IMR-90 (cell line): ENCODE measurements around the gene LAMA4. TPM values are rescaled to one million over a fixed set of nuclear protein-coding genes. Genes with fewer than 3 reads are reported as not detected.

Experiments
- ATAC-seq: fragments of 200-7000 bp; cut with Tn5 transposase; 2 replicates; pipeline ENCODE4 v1.9.1; 2020; ENCODE audit warnings: low read depth, mild to moderate bottlenecking, moderate library complexity
- BruUV-seq: library from RNA; stranded (reverse); fragments of 400-500 nt; replicated peaks from 2 replicates; lab custom pipeline; 2021; lab: Mats Ljungman, UMichigan
- CTCF ChIA-PET: fragments of 300-600 bp; formaldehyde crosslinking; extraction: SDS; loops from one replicate; lab custom pipeline; 2021; ENCODE audit warnings: antibody characterized with exemption; lab: Yijun Ruan, JAX
- POLR2A ChIA-PET: fragments of 300-600 bp; sonication (Branson Sonifier 250); formaldehyde crosslinking; loops from one replicate; lab custom pipeline; 2022; ENCODE audit warnings: antibody characterized with exemption; ENCODE audit not compliant: unreplicated experiment; lab: Charles Lee
- DNase-seq: peaks from one replicate; pipeline ENCODE4 v3.0.0; 2013
- H2AFZ ChIP-seq: replicated peaks from 2 replicates; pipeline ENCODE3; 2013; ENCODE audit warnings: low read length, mild to moderate bottlenecking; ENCODE audit not compliant: poor library complexity
- H2AK5ac ChIP-seq: 2 replicates; pipeline ENCODE4 v1.6.1; 2013; ENCODE audit warnings: low read depth, low read length, inconsistent platforms
- H2AK9ac ChIP-seq: replicated peaks from 2 replicates; pipeline ENCODE3; 2013; ENCODE audit warnings: mild to moderate bottlenecking, low read depth, low read length, moderate library complexity; ENCODE audit not compliant: poor library complexity
- H2BK120ac ChIP-seq: 2 replicates; pipeline ENCODE4 v1.6.1; 2013; ENCODE audit warnings: low read depth, low read length, inconsistent platforms
- H2BK15ac ChIP-seq: 3 replicates; pipeline ENCODE4 v1.6.1; 2013; ENCODE audit warnings: low read depth, low read length, inconsistent platforms
- H2BK20ac ChIP-seq: 2 replicates; pipeline ENCODE4 v1.6.1; 2013; ENCODE audit warnings: low read depth, mild to moderate bottlenecking, inconsistent platforms, low read length, moderate library complexity
- H2BK5ac ChIP-seq: 2 replicates; pipeline ENCODE4 v1.6.1; 2013; ENCODE audit warnings: mild to moderate bottlenecking, low read depth, low read length, inconsistent platforms; ENCODE audit not compliant: poor library complexity, severe bottlenecking
- H3K14ac ChIP-seq: replicated peaks from 2 replicates; pipeline ENCODE4 v1.6.1; 2013; ENCODE audit warnings: low read depth, low read length, inconsistent platforms
- H3K18ac ChIP-seq: 2 replicates; pipeline ENCODE4 v1.6.1; 2013; ENCODE audit warnings: low read depth, low read length, control low read depth
- H3K23ac ChIP-seq: 2 replicates; pipeline ENCODE4 v1.6.1; 2013; ENCODE audit warnings: low read depth, low read length, inconsistent platforms
- H3K27ac ChIP-seq: 2 replicates; pipeline ENCODE4 v1.5.1; 2013; ENCODE audit warnings: mild to moderate bottlenecking, control low read depth, low read length; ENCODE audit not compliant: insufficient read depth
- H3K27me3 ChIP-seq: 2 replicates; pipeline ENCODE4 v1.6.1; 2013; ENCODE audit warnings: low read length; ENCODE audit not compliant: control insufficient read depth, insufficient read depth
- H3K36me3 ChIP-seq: 2 replicates; pipeline ENCODE4 v1.6.1; 2013; ENCODE audit warnings: low read length, mixed read lengths; ENCODE audit not compliant: control insufficient read depth, insufficient read depth
- H3K4ac ChIP-seq: 2 replicates; pipeline ENCODE4 v1.6.1; 2013; ENCODE audit warnings: low read depth, low read length, inconsistent platforms
- H3K4me1 ChIP-seq: 2 replicates; pipeline ENCODE4 v1.6.1; 2013; ENCODE audit warnings: low read length, mixed read lengths; ENCODE audit not compliant: control insufficient read depth, insufficient read depth
- H3K4me2 ChIP-seq: 2 replicates; pipeline ENCODE4 v1.6.1; 2013; ENCODE audit warnings: low read depth, mild to moderate bottlenecking, control low read depth, low read length, moderate library complexity
- H3K4me3 ChIP-seq: 2 replicates; pipeline ENCODE4 v1.5.1; 2013; ENCODE audit warnings: low read depth, mild to moderate bottlenecking, control low read depth, low read length, moderate library complexity; ENCODE audit not compliant: insufficient read depth
- H3K56ac ChIP-seq: 2 replicates; pipeline ENCODE4 v1.6.1; 2013; ENCODE audit warnings: low read length, inconsistent platforms; ENCODE audit not compliant: insufficient read depth; ENCODE audit errors: extremely low read depth
- H3K79me1 ChIP-seq, 2 experiments: 2 replicates each; pipeline ENCODE4 v1.6.1; 2013; ENCODE audit warnings: low read length in 2 of 2, inconsistent platforms in 1 of 2, low read depth in 1 of 2
- H3K9ac ChIP-seq: 2 replicates; pipeline ENCODE4 v1.6.1; 2013; ENCODE audit warnings: low read depth, low read length, control low read depth
- H3K9me1 ChIP-seq: 2 replicates; pipeline ENCODE4 v1.6.1; 2013; ENCODE audit warnings: low read length, inconsistent platforms; ENCODE audit not compliant: insufficient read depth
- H3K9me3 ChIP-seq: 2 replicates; pipeline ENCODE4 v1.6.1; 2013; ENCODE audit warnings: low read length; ENCODE audit not compliant: control insufficient read depth, insufficient read depth
- H4K20me1 ChIP-seq: 2 replicates; pipeline ENCODE4 v1.6.1; 2013; ENCODE audit warnings: low read length, inconsistent platforms; ENCODE audit not compliant: insufficient read depth
- H4K5ac ChIP-seq: 2 replicates; pipeline ENCODE4 v1.6.1; 2013; ENCODE audit warnings: mild to moderate bottlenecking, low read depth, low read length, control low read depth
- H4K8ac ChIP-seq, 2 experiments: 2 replicates each; pipeline ENCODE4 v1.6.1; 2013; ENCODE audit warnings: low read depth in 2 of 2, low read length in 2 of 2, control low read depth in 1 of 2, inconsistent platforms in 1 of 2
- H4K91ac ChIP-seq: 2 replicates; pipeline ENCODE4 v1.6.1; 2013; ENCODE audit warnings: low read depth, low read length, inconsistent platforms; ENCODE audit not compliant: insufficient read depth
- BHLHE40 ChIP-seq: fragments of 150-350 bp; IDR thresholded peaks from 2 replicates; pipeline ENCODE4 v1.6.1; 2016; ENCODE audit warnings: mild to moderate bottlenecking, low read depth, low read length
- CEBPB ChIP-seq: IDR thresholded peaks from 2 replicates; pipeline ENCODE4 v1.6.1; 2012; ENCODE audit warnings: low read depth, low read length, improper control_type of control experiment
- NFE2L2 ChIP-seq: fragments of 150-350 bp; IDR thresholded peaks from 2 replicates; pipeline ENCODE4 v1.6.1; 2016; ENCODE audit warnings: low read depth, mild to moderate bottlenecking, low read length
- RCOR1 ChIP-seq: IDR thresholded peaks from 2 replicates; pipeline ENCODE4 v1.6.1; 2012; ENCODE audit warnings: mild to moderate bottlenecking, low read length, improper control_type of control experiment; ENCODE audit not compliant: insufficient replicate concordance
- SMC3 ChIP-seq: fragments of 150-350 bp; IDR thresholded peaks from 2 replicates; pipeline ENCODE4 v1.6.1; 2016; ENCODE audit warnings: low read depth, mild to moderate bottlenecking, antibody characterized with exemption, low read length, moderate library complexity
- WGBS, 2 experiments: methylation state at CpG; one replicate each; pipeline versions ENCODE4 v1.1.5 to v1.1.7; 2013; ENCODE audit warnings: missing lambda C conversion rate in 2 of 2; ENCODE audit not compliant: insufficient read length in 1 of 2; ENCODE audit errors: extremely low coverage in 2 of 2; 5-methylcytosine and 5-hydroxymethylcytosine counted together
- dilution Hi-C: fragments of 300-500 bp; cut with HindIII; formaldehyde crosslinking; loops from one replicate; pipeline ENCODE4 v1.14.3; 2018; ENCODE audit warnings: low sequenced_read_pairs; ENCODE audit not compliant: unreplicated experiment
- in situ Hi-C: fragments of 300-500 bp; cut with MboI; formaldehyde crosslinking; loops from 3 replicates; pipeline ENCODE4 v1.14.3; 2019; ENCODE audit warnings: low sequenced_read_pairs, inconsistent platforms, mixed read lengths
- intact Hi-C: fragments of 100-400 bp; cut with micrococcal nuclease; formaldehyde crosslinking; loops from 2 replicates; pipeline ENCODE4 v1.10.0; 2022
- polyA plus RNA-seq, 3 experiments: library from polyadenylated mRNA; depleted of rRNA; stranded (reverse); fragments of >200 nt; gene quantifications; 2 replicates each; pipeline ENCODE4 v1.2.3, GENCODE V29; 2012; ENCODE audit warnings: low replicate concordance in 1 of 3
- total RNA-seq: library from RNA; depleted of rRNA; stranded (reverse); fragments of >200 nt; gene quantifications from 2 replicates; pipeline ENCODE4 v1.2.3, GENCODE V29; 2012
- TF ChIP-seq, protein P1 (sequence below): conservative IDR thresholded peaks from 2 replicates; pipeline ENCODE4 v1.5.1; 2012; ENCODE audit warnings: mild to moderate bottlenecking, low read depth, low read length, improper control_type of control experiment

The LAMA4 gene
- total and polyA plus RNA-seq, 2 of the 4 experiments (the other 2 are of a cell fraction), result 33.9 to 35.8 TPM

DNA sequence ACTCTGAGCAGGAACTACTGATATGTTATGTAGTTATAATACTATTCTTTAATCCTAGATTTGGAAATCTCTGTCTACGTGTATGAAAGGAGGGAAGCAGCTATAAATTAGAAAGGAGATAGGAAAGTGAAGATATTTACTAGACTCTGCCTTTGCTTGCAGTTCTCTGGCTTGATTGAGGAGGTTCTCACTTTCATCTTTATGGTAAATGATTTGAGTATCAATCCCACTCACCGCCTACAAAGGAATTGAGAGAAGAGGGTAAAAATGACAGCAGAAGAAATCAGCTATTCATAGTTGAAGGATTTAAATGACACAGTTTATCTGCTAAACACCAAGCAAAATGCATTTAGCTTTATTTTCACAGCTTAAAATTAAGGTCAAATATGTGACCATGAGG lies 99.7 kb downstream of the LAMA4 start:
- in situ Hi-C loops, result no loop called here
- no peak for TF ChIP-seq SMC3
- TF ChIP-seq, protein P1, sequence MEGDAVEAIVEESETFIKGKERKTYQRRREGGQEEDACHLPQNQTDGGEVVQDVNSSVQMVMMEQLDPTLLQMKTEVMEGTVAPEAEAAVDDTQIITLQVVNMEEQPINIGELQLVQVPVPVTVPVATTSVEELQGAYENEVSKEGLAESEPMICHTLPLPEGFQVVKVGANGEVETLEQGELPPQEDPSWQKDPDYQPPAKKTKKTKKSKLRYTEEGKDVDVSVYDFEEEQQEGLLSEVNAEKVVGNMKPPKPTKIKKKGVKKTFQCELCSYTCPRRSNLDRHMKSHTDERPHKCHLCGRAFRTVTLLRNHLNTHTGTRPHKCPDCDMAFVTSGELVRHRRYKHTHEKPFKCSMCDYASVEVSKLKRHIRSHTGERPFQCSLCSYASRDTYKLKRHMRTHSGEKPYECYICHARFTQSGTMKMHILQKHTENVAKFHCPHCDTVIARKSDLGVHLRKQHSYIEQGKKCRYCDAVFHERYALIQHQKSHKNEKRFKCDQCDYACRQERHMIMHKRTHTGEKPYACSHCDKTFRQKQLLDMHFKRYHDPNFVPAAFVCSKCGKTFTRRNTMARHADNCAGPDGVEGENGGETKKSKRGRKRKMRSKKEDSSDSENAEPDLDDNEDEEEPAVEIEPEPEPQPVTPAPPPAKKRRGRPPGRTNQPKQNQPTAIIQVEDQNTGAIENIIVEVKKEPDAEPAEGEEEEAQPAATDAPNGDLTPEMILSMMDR, result no peak
- no peak for TF ChIP-seq BHLHE40
- no peak for TF ChIP-seq RCOR1
- no peak for TF ChIP-seq NFE2L2
- no peak for TF ChIP-seq CEBPB
- POLR2A ChIA-PET, result no interaction called here

More for the DNA sequence above, 99.7 kb downstream of the LAMA4 start:
- CTCF ChIA-PET, result no interaction called here
- H4K91ac ChIP-seq, result no peak overlapping the region
- H3K9me1 ChIP-seq, result peaks cover 8% of the 10 kb centered on the region
- no peak overlapping the region; the same call in 1 of the 2 replicates for H3K14ac ChIP-seq
- H2BK5ac ChIP-seq, result peak overlapping the region; percentile 24
- no peak overlapping the region; the same call in 1 of the 2 replicates for H2BK120ac ChIP-seq
- H3K9me3 ChIP-seq, result no peaks in the 10 kb centered on the region
- whole genome bisulfite sequencing, 2 experiments, result no CpG with 5 or more reads among the region's 2 CpGs
- DNase-seq (no peak), ATAC-seq (no peak)
- H4K8ac ChIP-seq, result no peak overlapping the region
- no peak overlapping the region for H4K5ac ChIP-seq
- H3K79me1 ChIP-seq, result no peaks in the 10 kb centered on the region; a peak in 1 of 4 replicates
- peak overlapping the region; percentile 63; the same call in 1 of the 2 replicates for H2BK20ac ChIP-seq
- dilution Hi-C loops, result no loop called here
- H3K4me1 ChIP-seq, result peaks cover 14% of the 10 kb centered on the region
- 0 out of 2 replicates have a peak overlapping the region, but pooled peaks have one; percentile 10 for H3K56ac ChIP-seq
- no peak overlapping the region for H3K4me3 ChIP-seq
- H3K27me3 ChIP-seq, result no peaks in the 10 kb centered on the region
- H2BK15ac ChIP-seq, result no peak overlapping the region
- H3K18ac ChIP-seq, result peak overlapping the region; percentile 60; the same call in 1 of the 2 replicates
- no peak overlapping the region for H3K23ac ChIP-seq
- H3K27ac ChIP-seq, result peak overlapping the region; percentile 40; the same call in 1 of the 2 replicates
- no peak overlapping the region for H2AFZ ChIP-seq
- H3K4ac ChIP-seq, result no peak overlapping the region; the same call in 1 of the 2 replicates
- H3K9ac ChIP-seq, result no peak overlapping the region
- no peak overlapping the region for H2AK5ac ChIP-seq
- H3K4me2 ChIP-seq, result no peak overlapping the region
- intact Hi-C loops, result no loop called here
- H3K36me3 ChIP-seq, result peaks cover 7% of the 10 kb centered on the region
- H2AK9ac ChIP-seq, result no peak overlapping the region
- no peaks in the 10 kb centered on the region for H4K20me1 ChIP-seq
- no TSS peak for BruUV-seq
